SK-N-SH treated with all-trans-retinoic acid at 6 μM for 48 hours (cell line): ENCODE data around the gene BZW1.

Source experiments
- ATAC-seq: fragments of 200-7000 bp; cut with Tn5 transposase; 3 replicates; pipeline ENCODE4 v1.9.1; 2020; ENCODE audit warnings: mild to moderate bottlenecking, moderate library complexity
- ARNTL ChIP-seq: fragments of 450-650 bp; formaldehyde crosslinking; IDR thresholded peaks from 2 replicates; pipeline ENCODE4 v1.5.0; 2020; ENCODE audit warnings: low read depth, mild to moderate bottlenecking, moderate library complexity, borderline replicate concordance
- BACH2 ChIP-seq: fragments of 250-450 bp; sonication (Bioruptor Pico); IDR thresholded peaks from 2 replicates; pipeline ENCODE4 v1.9.0; 2021; ENCODE audit warnings: mild to moderate bottlenecking, borderline replicate concordance
- CREB5 ChIP-seq: fragments of 250-450 bp; sonication (Bioruptor Pico); IDR thresholded peaks from 2 replicates; pipeline ENCODE4 v1.5.1; 2020; ENCODE audit warnings: low read depth, mild to moderate bottlenecking, moderate library complexity
- CSDC2 ChIP-seq: fragments of 250-450 bp; sonication (Bioruptor Pico); IDR thresholded peaks from 2 replicates; pipeline ENCODE4 v1.5.0; 2020; ENCODE audit warnings: mild to moderate bottlenecking, moderate library complexity
- CSRNP3 ChIP-seq: fragments of 250-450 bp; sonication (Bioruptor Pico); IDR thresholded peaks from 2 replicates; pipeline ENCODE4 v1.5.1; 2021; ENCODE audit warnings: mild to moderate bottlenecking, moderate library complexity
- ESRRG ChIP-seq: fragments of 250-450 bp; sonication (Bioruptor Pico); IDR thresholded peaks from 2 replicates; pipeline ENCODE4 v1.6.1; 2021; ENCODE audit warnings: mild to moderate bottlenecking
- GLIS3 ChIP-seq: fragments of 250-450 bp; sonication (Bioruptor Pico); IDR thresholded peaks from 2 replicates; pipeline ENCODE4 v1.5.0; 2020; ENCODE audit warnings: mild to moderate bottlenecking, moderate library complexity
- ISL1 ChIP-seq: fragments of 250-450 bp; sonication (Bioruptor Pico); IDR thresholded peaks from 2 replicates; pipeline ENCODE4 v2.1.2; 2022; ENCODE audit warnings: mild to moderate bottlenecking, moderate library complexity
- OSR1 ChIP-seq: fragments of 250-450 bp; sonication (Bioruptor Pico); IDR thresholded peaks from 2 replicates; pipeline ENCODE4 v1.8.0; 2022; ENCODE audit warnings: moderate library complexity, mild to moderate bottlenecking, inconsistent platforms
- PATZ1 ChIP-seq: fragments of 250-450 bp; sonication (Bioruptor Pico); IDR thresholded peaks from 2 replicates; pipeline ENCODE4 v1.8.0; 2020; ENCODE audit warnings: mild to moderate bottlenecking, moderate library complexity, borderline replicate concordance
- POU6F1 ChIP-seq: fragments of 250-450 bp; sonication (Bioruptor Pico); IDR thresholded peaks from 2 replicates; pipeline ENCODE4 v1.8.0; 2021; ENCODE audit warnings: low read depth, mild to moderate bottlenecking, moderate library complexity, borderline replicate concordance
- PPARA ChIP-seq: fragments of 250-450 bp; sonication (Bioruptor Pico); IDR thresholded peaks from 2 replicates; pipeline ENCODE4 v1.5.0; 2020; ENCODE audit warnings: mild to moderate bottlenecking, borderline replicate concordance
- RARB ChIP-seq: fragments of 250-450 bp; sonication (Bioruptor Pico); IDR thresholded peaks from 2 replicates; pipeline ENCODE4 v1.8.0; 2021; ENCODE audit warnings: mild to moderate bottlenecking, moderate library complexity
- SNAI2 ChIP-seq: fragments of 250-450 bp; sonication (Bioruptor Pico); IDR thresholded peaks from 2 replicates; pipeline ENCODE4 v1.5.0; 2020; ENCODE audit warnings: mild to moderate bottlenecking, moderate library complexity
- TCF4 ChIP-seq: fragments of 250-450 bp; sonication (Bioruptor Pico); IDR thresholded peaks from 2 replicates; pipeline ENCODE4 v1.8.0; 2021; ENCODE audit warnings: mild to moderate bottlenecking, moderate library complexity, borderline replicate concordance
- TOX ChIP-seq: fragments of 250-450 bp; sonication (Bioruptor Pico); IDR thresholded peaks from 2 replicates; pipeline ENCODE4 v1.8.0; 2021; ENCODE audit warnings: mild to moderate bottlenecking, moderate library complexity, borderline replicate concordance
- TSHZ2 ChIP-seq: fragments of 250-450 bp; sonication (Bioruptor Pico); IDR thresholded peaks from 2 replicates; pipeline ENCODE4 v1.5.0; 2020; ENCODE audit warnings: mild to moderate bottlenecking, moderate library complexity
- ZFP3 ChIP-seq: fragments of 250-450 bp; sonication (Bioruptor Pico); IDR thresholded peaks from 2 replicates; pipeline ENCODE4 v1.5.0; 2020; ENCODE audit warnings: mild to moderate bottlenecking, moderate library complexity
- ZFP30 ChIP-seq: fragments of 450-650 bp; formaldehyde crosslinking; IDR thresholded peaks from 2 replicates; pipeline ENCODE4 v1.5.0; 2022; ENCODE audit warnings: mild to moderate bottlenecking, moderate library complexity
- ZNF565 ChIP-seq: fragments of 450-650 bp; formaldehyde crosslinking; conservative IDR thresholded peaks from 2 replicates; pipeline ENCODE4 v1.5.0; 2020; ENCODE audit warnings: low read depth, mild to moderate bottlenecking, moderate library complexity
- ZNF70 ChIP-seq: fragments of 450-650 bp; formaldehyde crosslinking; IDR thresholded peaks from 2 replicates; pipeline ENCODE4 v1.5.0; 2020; ENCODE audit warnings: mild to moderate bottlenecking, moderate library complexity
- ZNF8 ChIP-seq: fragments of 450-650 bp; formaldehyde crosslinking; IDR thresholded peaks from 2 replicates; pipeline ENCODE4 v1.5.0; 2020; ENCODE audit warnings: mild to moderate bottlenecking, moderate library complexity

BZW1 gene

GRCh38 chr2:200795028-200795440, 16.7 kb upstream of the BZW1 start (continued):
- TF ChIP-seq CREB5 (CRISPR knock-in tag) (no peak), ZFP3 (CRISPR knock-in tag) (no peak), ARNTL (no peak), RARB (CRISPR knock-in tag) (no peak), ZNF565 (CRISPR knock-in tag) (no peak), ZFP30 (CRISPR knock-in tag) (no peak), ZNF8 (CRISPR knock-in tag) (no peak)

- no peak for ATAC-seq
- TF ChIP-seq TOX (no peak), ZNF70 (no peak), OSR1 (CRISPR knock-in tag) (no peak), ESRRG (CRISPR knock-in tag) (no peak), GLIS3 (CRISPR knock-in tag) (no peak), BACH2 (CRISPR knock-in tag) (no peak), TSHZ2 (CRISPR knock-in tag) (no peak), ZFP30 (CRISPR knock-in tag) (no peak), CREB5 (CRISPR knock-in tag) (no peak), POU6F1 (no peak), SNAI2 (no peak), TCF4 (CRISPR knock-in tag) (no peak), ISL1 (CRISPR knock-in tag) (no peak), ZFP3 (CRISPR knock-in tag) (no peak), ARNTL (no peak), RARB (CRISPR knock-in tag) (no peak), ZNF8 (CRISPR knock-in tag) (no peak), PPARA (no peak), CSRNP3 (CRISPR knock-in tag) (no peak)
These were observed 15.1 kb upstream of the BZW1 start for GRCh38 chr2:200796561-200796960.

GRCh38 chr2:200797242-200797770, 14.4 kb upstream of the BZW1 start:
- ATAC-seq = no peak
- no peak for TF ChIP-seq CSRNP3 (CRISPR knock-in tag)
- no peak for TF ChIP-seq ESRRG (CRISPR knock-in tag)
- TF ChIP-seq ZNF565 (CRISPR knock-in tag) = no peak
- no peak for TF ChIP-seq PPARA
- TF ChIP-seq TCF4 (CRISPR knock-in tag) = no peak
- no peak for TF ChIP-seq CREB5 (CRISPR knock-in tag)
- no peak for TF ChIP-seq POU6F1
- no peak for TF ChIP-seq CSDC2 (CRISPR knock-in tag)
- TF ChIP-seq ISL1 (CRISPR knock-in tag) = no peak
- TF ChIP-seq TOX = no peak
- no peak for TF ChIP-seq ARNTL
- TF ChIP-seq RARB (CRISPR knock-in tag) = no peak
- TF ChIP-seq PATZ1 (CRISPR knock-in tag) = no peak
- no peak for TF ChIP-seq SNAI2
